ENCODE measurements around the gene BCLAF1.
"Not testable (repeated sequence)": the region's sequence is repeated elsewhere in the genome, so short reads cannot be mapped to it uniquely, and the experiment has no call there.

BCLAF1 gene

GRCh38 chr6:136309729-136310311 is 20.2 kb upstream of the BCLAF1 start:
- no peak for DNase-seq (ENCODE audit: low read depth)

- no peak for DNase-seq (ENCODE audit: low read depth)
These were observed 19.5 kb upstream of the BCLAF1 start for GRCh38 chr6:136309171-136309570.

- DNase-seq (ENCODE audit: low read depth), result not testable (repeated sequence)
These were observed 18.8 kb upstream of the BCLAF1 start for GRCh38 chr6:136308469-136308868.

- no peak for DNase-seq (ENCODE audit: low read depth)
These were observed 17.7 kb upstream of the BCLAF1 start for GRCh38 chr6:136307351-136307750.

- no peak for DNase-seq (ENCODE audit: low read depth)
These were observed 16.8 kb upstream of the BCLAF1 start for GRCh38 chr6:136306466-136306865.

GRCh38 chr6:136304410-136304809 is 14.8 kb upstream of the BCLAF1 start:
- DNase-seq (ENCODE audit: low read depth), result no peak

GRCh38 chr6:136303516-136303915 is 13.9 kb upstream of the BCLAF1 start:
- DNase-seq (ENCODE audit: low read depth), result no peak

- DNase-seq (ENCODE audit: low read depth), result no peak
These were observed 5.0 kb upstream of the BCLAF1 start for GRCh38 chr6:136294621-136295020.

- DNase-seq (ENCODE audit: low read depth), result peak; percentile 76
These were observed 864 bp upstream of the BCLAF1 start for GRCh38 chr6:136290410-136291010.

GRCh38 chr6:136289327-136289578 is 393 bp downstream of the BCLAF1 start:
- DNase-seq (ENCODE audit: low read depth), result peak; percentile 26

- peak; percentile 92 for DNase-seq (ENCODE audit: low read depth)
These were observed 900 bp downstream of the BCLAF1 start for GRCh38 chr6:136288566-136289326.

- DNase-seq (ENCODE audit: low read depth), result peak; percentile 15
These were observed 4.7 kb downstream of the BCLAF1 start for GRCh38 chr6:136284909-136285308.

- no peak for DNase-seq (ENCODE audit: low read depth)
These were observed 6.7 kb downstream of the BCLAF1 start for GRCh38 chr6:136282906-136283305.

- DNase-seq (ENCODE audit: low read depth), result no peak
These were observed 9.5 kb downstream of the BCLAF1 start for GRCh38 chr6:136280032-136280609.

- DNase-seq (ENCODE audit: low read depth), result no peak
These were observed 15.6 kb downstream of the BCLAF1 start for GRCh38 chr6:136274062-136274461.

GRCh38 chr6:136265101-136265500 is 24.5 kb downstream of the BCLAF1 start:
- no peak for DNase-seq (ENCODE audit: low read depth)

- no peak for DNase-seq (ENCODE audit: low read depth)
These were observed 26.7 kb downstream of the BCLAF1 start for GRCh38 chr6:136262940-136263339.

GRCh38 chr6:136254851-136255466 is 34.7 kb downstream of the BCLAF1 start:
- DNase-seq (ENCODE audit: low read depth), result no peak

GRCh38 chr6:136253734-136254133 is 35.9 kb downstream of the BCLAF1 start:
- DNase-seq (ENCODE audit: low read depth), result no peak

GRCh38 chr6:136252441-136252840 is 37.2 kb downstream of the BCLAF1 start:
- no peak for DNase-seq (ENCODE audit: low read depth)

- no peak for DNase-seq (ENCODE audit: low read depth)
These were observed 38.3 kb downstream of the BCLAF1 start for GRCh38 chr6:136251394-136251793.

GRCh38 chr6:136250686-136251008 is 39.0 kb downstream of the BCLAF1 start:
- no peak for DNase-seq (ENCODE audit: low read depth)
